SU-DHL-6 (cell line): Measurements from ENCODE around the gene CCL4L2.
"Not testable (repeated sequence)": the region's sequence is repeated elsewhere in the genome, so short reads cannot be mapped to it uniquely, and the experiment has no call there.

Source experiments
- H2AFZ ChIP-seq: fragments of 200-600 bp; sonication (generic); 2 replicates; pipeline ENCODE4 v1.6.1; 2014; ENCODE audit warnings: low read depth, mild to moderate bottlenecking, moderate library complexity, mixed read lengths, antibody characterized with exemption, low read length; ENCODE audit not compliant: severe bottlenecking
- H3F3A ChIP-seq: fragments of 200-600 bp; shearing (Covaris generic); 2 replicates; pipeline ENCODE4 v1.6.0; 2016; ENCODE audit warnings: antibody characterized with exemption, mild to moderate bottlenecking; ENCODE audit not compliant: insufficient read depth
- H3K27ac ChIP-seq: fragments of 200-600 bp; sonication (generic); 2 replicates; pipeline ENCODE4 v1.5.1; 2016; ENCODE audit warnings: low read depth, mild to moderate bottlenecking, low read length, moderate library complexity, mixed read lengths
- H3K27me3 ChIP-seq: fragments of 200-600 bp; sonication (generic), shearing (Covaris generic); 2 replicates; pipeline ENCODE4 v1.6.0; 2014; ENCODE audit warnings: mild to moderate bottlenecking, low read length
- H3K36me3 ChIP-seq: fragments of 200-600 bp; sonication (generic); 2 replicates; pipeline ENCODE4 v1.6.1; 2014; ENCODE audit warnings: mild to moderate bottlenecking, low read length, mixed read lengths
- H3K4me2 ChIP-seq: fragments of 300-600, 200-600 bp; shearing (Covaris generic), sonication (generic); 2 replicates; pipeline ENCODE4 v1.6.0; 2014; ENCODE audit warnings: low read length, low read depth, mild to moderate bottlenecking; ENCODE audit not compliant: poor library complexity, severe bottlenecking
- H3K4me3 ChIP-seq: fragments of 200-600 bp; sonication (generic); 2 replicates; pipeline ENCODE4 v1.5.1; 2014; ENCODE audit warnings: antibody characterized with exemption, low read length, mild to moderate bottlenecking, mixed read lengths; ENCODE audit not compliant: insufficient read depth, poor library complexity, severe bottlenecking
- H3K79me2 ChIP-seq: fragments of 200-600 bp; sonication (generic); 2 replicates; pipeline ENCODE4 v1.6.1; 2014; ENCODE audit warnings: mild to moderate bottlenecking, low read length, moderate library complexity; ENCODE audit not compliant: insufficient read depth
- H3K9ac ChIP-seq: fragments of 200-600 bp; sonication (generic); 2 replicates; pipeline ENCODE4 v1.7.0; 2014; ENCODE audit warnings: mild to moderate bottlenecking, low read length
- H3K9me2 ChIP-seq: fragments of 200-600 bp; sonication (generic); replicated peaks from 2 replicates; pipeline ENCODE4 v1.6.1; 2014; ENCODE audit warnings: low read length; ENCODE audit not compliant: insufficient read depth
- H3K9me3 ChIP-seq: fragments of 200-600 bp; sonication (generic); 2 replicates; pipeline ENCODE4 v1.6.1; 2014; ENCODE audit warnings: low read length, mixed read lengths; ENCODE audit not compliant: insufficient read depth
- H4K20me1 ChIP-seq: fragments of 200-600 bp; sonication (generic); 2 replicates; pipeline ENCODE4 v1.6.1; 2014; ENCODE audit warnings: low read depth, mild to moderate bottlenecking, antibody characterized with exemption, low read length, moderate library complexity, mixed read lengths
- EZH2phosphoT487 ChIP-seq: fragments of 200-600 bp; sonication (generic), shearing (Covaris generic); conservative IDR thresholded peaks from 2 replicates; pipeline ENCODE4 v1.6.1; 2018; ENCODE audit warnings: mild to moderate bottlenecking, antibody characterized with exemption, low read length, moderate library complexity, mixed read lengths
- TF ChIP-seq, protein P1 (sequence below): fragments of 200-600 bp; sonication (generic); IDR thresholded peaks from one replicate; pipeline ENCODE4 v1.5.1; 2017; ENCODE audit warnings: antibody characterized with exemption, mild to moderate bottlenecking, low read length, moderate library complexity; ENCODE audit not compliant: insufficient read depth, poor library complexity, severe bottlenecking

CCL4L2 gene

DNA sequence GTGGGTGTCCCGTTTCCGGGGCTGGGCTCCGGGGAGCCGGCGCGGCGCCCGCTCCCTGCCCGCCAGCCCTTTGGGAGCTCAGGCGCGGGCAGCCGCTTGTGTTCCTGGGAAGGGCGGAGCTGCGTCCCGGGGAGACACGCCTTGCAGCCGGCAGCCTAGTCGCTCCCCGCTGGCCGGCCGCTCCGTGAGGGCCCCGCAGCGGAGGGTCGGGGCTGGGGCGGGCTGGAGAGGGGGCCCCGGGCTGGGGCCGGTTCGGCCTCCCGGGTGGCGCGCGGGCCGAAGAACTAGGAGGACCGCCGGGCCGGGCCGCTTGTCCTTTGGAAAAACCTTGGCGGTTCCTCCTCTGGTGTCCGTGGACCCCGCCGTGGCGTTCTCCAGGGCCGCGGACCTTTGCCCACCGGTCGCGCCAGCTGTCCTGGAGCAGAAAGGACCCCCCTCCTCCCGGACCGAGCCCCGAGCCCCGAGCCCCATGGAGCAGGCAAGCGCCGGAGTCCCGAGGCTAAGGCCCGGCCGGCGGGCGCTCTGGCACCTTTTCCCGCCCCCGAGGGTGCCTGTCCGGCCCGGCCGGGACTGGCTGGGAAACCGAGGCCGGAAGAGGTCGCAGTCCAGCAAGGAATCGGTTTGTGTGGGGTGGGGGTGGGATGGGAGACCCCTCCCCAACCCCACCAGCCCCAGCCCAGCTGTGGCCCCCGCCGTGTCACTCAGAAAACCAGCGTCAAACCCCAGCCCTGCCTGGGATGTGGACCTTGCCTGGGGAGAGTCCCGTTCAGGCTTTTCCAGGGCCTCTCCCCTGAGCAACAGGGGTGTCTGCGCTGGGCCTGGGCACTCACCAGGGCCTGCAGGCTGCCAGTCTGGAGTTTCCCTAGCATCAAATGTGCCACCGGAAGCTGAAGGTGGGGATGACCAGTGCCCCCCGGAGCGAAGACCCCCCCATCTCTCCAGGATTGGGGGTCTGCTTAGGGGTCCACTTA is 27.6 kb upstream of the CCL4L2 start:
- Histone ChIP-seq H3K36me3 (no peaks in the 10 kb centered on the region), H3K79me2 (no peaks in the 10 kb centered on the region), H3K9me2 (no peaks in the 10 kb centered on the region), H3K4me2 (no peak overlapping the region), H3K9me3 (no peaks in the 10 kb centered on the region), H3K9ac (no peak overlapping the region), H3K27me3 (no peaks in the 10 kb centered on the region), H2AFZ (no peak overlapping the region), H4K20me1 (no peaks in the 10 kb centered on the region; the same call in 1 of the 2 replicates), H3K27ac (no peak overlapping the region), H3K4me3 (no peak overlapping the region), H3F3A (no peaks in the 10 kb centered on the region)
- TF ChIP-seq, protein P1, sequence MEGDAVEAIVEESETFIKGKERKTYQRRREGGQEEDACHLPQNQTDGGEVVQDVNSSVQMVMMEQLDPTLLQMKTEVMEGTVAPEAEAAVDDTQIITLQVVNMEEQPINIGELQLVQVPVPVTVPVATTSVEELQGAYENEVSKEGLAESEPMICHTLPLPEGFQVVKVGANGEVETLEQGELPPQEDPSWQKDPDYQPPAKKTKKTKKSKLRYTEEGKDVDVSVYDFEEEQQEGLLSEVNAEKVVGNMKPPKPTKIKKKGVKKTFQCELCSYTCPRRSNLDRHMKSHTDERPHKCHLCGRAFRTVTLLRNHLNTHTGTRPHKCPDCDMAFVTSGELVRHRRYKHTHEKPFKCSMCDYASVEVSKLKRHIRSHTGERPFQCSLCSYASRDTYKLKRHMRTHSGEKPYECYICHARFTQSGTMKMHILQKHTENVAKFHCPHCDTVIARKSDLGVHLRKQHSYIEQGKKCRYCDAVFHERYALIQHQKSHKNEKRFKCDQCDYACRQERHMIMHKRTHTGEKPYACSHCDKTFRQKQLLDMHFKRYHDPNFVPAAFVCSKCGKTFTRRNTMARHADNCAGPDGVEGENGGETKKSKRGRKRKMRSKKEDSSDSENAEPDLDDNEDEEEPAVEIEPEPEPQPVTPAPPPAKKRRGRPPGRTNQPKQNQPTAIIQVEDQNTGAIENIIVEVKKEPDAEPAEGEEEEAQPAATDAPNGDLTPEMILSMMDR, result no peak

DNA sequence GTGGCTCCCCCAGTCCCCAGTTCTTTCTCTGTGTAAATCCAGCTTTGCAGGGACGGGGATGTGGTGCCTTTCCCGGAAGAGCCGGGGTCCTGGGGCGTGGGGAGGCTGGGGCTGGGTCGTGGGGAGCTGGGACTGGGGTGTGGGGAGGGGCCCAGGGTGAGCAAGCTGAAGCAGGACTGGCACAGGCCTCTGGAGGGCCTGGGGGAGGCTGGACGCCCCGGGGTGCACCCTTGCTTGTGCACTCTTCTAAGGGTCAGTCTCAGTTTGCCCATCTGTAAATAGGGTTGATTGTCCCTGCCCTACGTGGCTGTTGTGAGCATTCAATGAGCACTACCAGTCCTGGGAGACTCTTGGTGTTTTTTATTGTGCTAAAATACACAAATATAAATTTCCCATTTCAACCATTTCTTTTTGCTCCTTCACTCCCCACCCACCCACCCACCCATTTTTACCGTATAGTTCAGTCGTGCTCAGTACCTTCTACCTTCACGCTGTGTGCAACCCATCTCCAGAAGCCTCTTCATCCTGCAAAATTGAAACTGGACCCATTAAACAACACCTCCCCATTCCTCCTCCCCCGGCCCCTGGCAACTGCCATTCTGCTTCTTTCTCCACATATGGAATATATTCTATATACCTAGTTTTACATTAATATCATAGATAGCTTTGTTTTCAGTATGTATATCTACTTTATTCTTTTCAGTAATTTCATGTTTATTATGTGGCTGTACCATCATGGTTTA is 26.7 kb upstream of the CCL4L2 start:
- H3K36me3 ChIP-seq, result no peaks in the 10 kb centered on the region
- H3K9me3 ChIP-seq, result no peaks in the 10 kb centered on the region
- H3K27ac ChIP-seq, result no peak overlapping the region
- H4K20me1 ChIP-seq, result no peaks in the 10 kb centered on the region; the same call in 1 of the 2 replicates
- no peak overlapping the region for H3K4me2 ChIP-seq
- no peaks in the 10 kb centered on the region for H3K9me2 ChIP-seq
- no peaks in the 10 kb centered on the region for H3K79me2 ChIP-seq
- TF ChIP-seq, protein P1, result no peak
- TF ChIP-seq EZH2phosphoT487, result no peak
- H2AFZ ChIP-seq, result no peak overlapping the region
- H3K4me3 ChIP-seq, result no peak overlapping the region
- H3F3A ChIP-seq, result no peaks in the 10 kb centered on the region
- H3K27me3 ChIP-seq, result no peaks in the 10 kb centered on the region
- no peak overlapping the region for H3K9ac ChIP-seq

DNA sequence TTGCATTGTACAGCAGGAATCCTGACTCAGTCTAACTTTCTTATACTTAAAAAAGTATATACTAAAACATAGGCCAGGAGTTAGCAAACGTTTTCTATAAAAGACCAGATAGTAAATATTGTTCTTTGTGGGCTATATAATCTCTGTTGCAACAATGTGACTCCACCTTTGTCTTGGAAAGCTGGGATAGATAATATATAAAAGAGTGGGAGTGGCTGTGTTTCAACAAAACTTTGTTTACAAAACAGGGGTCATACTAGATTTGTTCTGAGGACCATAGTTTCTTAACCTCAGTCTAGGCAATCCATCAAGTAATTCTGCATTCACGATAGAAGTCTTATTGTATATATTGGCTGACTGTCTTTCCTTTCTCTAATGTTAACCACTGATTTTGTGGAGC is 25.4 kb upstream of the CCL4L2 start:
- Histone ChIP-seq H3K27me3 (no peaks in the 10 kb centered on the region), H3K36me3 (no peaks in the 10 kb centered on the region), H3K9ac (no peak overlapping the region), H2AFZ (no peak overlapping the region), H3K9me3 (no peaks in the 10 kb centered on the region), H3K4me2 (no peak overlapping the region), H3F3A (no peaks in the 10 kb centered on the region), H3K27ac (no peak overlapping the region), H4K20me1 (no peaks in the 10 kb centered on the region; the same call in 1 of the 2 replicates), H3K9me2 (no peaks in the 10 kb centered on the region), H3K79me2 (no peaks in the 10 kb centered on the region), H3K4me3 (no peak overlapping the region)
- no peak for TF ChIP-seq EZH2phosphoT487
- TF ChIP-seq, protein P1, result no peak

DNA sequence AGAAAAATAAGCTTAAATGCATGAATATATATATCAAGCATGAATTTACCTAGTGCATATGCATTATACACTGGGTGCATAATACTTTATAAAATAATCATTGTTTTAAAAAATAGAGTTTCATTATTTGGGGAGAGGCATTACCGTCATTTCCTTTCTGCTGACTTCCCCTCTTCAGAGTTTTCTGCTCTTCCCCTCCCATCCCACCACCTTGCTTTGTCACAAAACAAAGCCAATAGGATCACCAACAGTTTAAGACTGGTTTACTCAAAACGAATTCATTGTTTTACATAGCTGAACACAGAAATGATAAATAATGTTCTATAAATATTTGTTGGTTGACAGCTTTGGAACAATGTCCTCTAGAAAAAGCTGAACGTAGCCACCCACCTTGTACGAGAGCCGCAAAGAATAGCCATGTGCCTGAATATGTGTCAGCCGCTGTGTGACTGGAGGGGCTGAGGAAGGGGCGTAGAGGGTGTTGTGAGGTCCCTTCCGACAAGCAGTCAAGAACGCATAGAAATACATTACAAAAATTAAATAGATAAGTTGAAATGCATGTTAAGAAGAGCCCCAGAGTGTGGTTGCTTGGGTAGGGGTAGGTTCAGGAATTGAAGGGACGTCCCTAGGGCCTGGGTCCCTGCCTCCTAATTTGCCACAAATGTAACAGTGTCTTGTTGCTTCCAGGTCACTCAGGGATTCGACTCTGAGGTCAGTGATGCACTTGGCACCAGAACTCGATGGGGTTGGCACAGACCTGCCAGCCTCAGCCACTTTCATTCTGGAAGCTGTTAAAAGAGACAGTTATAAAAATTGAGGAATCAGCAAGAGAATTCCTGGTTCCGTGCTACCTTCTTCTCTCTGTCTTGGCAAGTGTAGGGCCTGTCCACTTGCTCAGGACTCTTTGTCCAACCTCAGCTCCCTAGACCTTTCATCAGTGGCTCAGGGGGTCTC is 23.8 kb upstream of the CCL4L2 start:
- not testable (repeated sequence) for H3K4me2 ChIP-seq, H3K9me2 ChIP-seq, H3K36me3 ChIP-seq, H3K27ac ChIP-seq, H3K4me3 ChIP-seq, H3K9me3 ChIP-seq, H3K27me3 ChIP-seq, H4K20me1 ChIP-seq, H3K79me2 ChIP-seq, H3F3A ChIP-seq, H3K9ac ChIP-seq, H2AFZ ChIP-seq
